HEK293T (cell line): ENCODE data around the gene NR1H3.

Source experiments
- BHLHE40 ChIP-seq: fragments of 450-650 bp; IDR thresholded peaks from 2 replicates; pipeline ENCODE4 v1.6.1; 2016; ENCODE audit warnings: mild to moderate bottlenecking, moderate library complexity, borderline replicate concordance
- ELF4 ChIP-seq: fragments of 450-650 bp; IDR thresholded peaks from 2 replicates; pipeline ENCODE4 v1.6.1; 2017; ENCODE audit warnings: antibody characterized with exemption
- FOXA1 ChIP-seq: fragments of 450-650 bp; IDR thresholded peaks from 2 replicates; pipeline ENCODE4 v1.6.1; 2016; ENCODE audit warnings: mild to moderate bottlenecking
- SP1 ChIP-seq: fragments of 450-650 bp; IDR thresholded peaks from 2 replicates; pipeline ENCODE4 v1.6.1; 2017

DNA sequence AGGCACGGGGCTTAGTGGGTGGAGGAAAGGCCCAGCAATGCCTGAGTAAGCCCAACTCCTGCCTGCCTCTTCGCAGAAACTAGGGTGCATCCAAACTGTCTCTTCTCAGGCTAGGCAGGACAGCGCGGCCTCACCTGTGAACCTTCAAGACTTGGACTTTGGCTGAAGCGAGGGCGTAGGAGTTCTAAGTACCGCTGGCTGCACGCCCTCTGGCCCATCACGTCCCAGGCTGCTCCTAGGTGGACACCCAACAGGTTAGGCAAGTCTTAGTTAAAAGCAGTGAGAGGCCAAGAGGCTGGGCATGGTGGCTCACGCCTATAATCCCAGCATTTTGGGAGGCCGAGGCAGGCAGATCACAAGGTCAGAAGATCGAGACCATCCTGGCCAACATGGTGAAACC lies 44.9 kb upstream of the NR1H3 start:
- TF ChIP-seq ELF4: no peak
- no peak for TF ChIP-seq FOXA1
- TF ChIP-seq SP1: no peak
- no peak for TF ChIP-seq BHLHE40
